IPS DF 6.9 (cell line): ENCODE results near the gene MEX3D.

Source experiments
- DNase-seq: peaks from one replicate; pipeline ENCODE4 v3.0.0-alpha.2; 2013; ENCODE audit warnings: low read depth, low spot score
- H3K27ac ChIP-seq: one replicate; pipeline ENCODE4 v1.5.1; 2013; ENCODE audit warnings: low read length, control low read depth
- H3K27me3 ChIP-seq: 2 replicates; pipeline ENCODE4 v1.6.1; 2013; ENCODE audit warnings: mild to moderate bottlenecking, low read length; ENCODE audit not compliant: control insufficient read depth, insufficient read depth
- H3K36me3 ChIP-seq: 2 replicates; pipeline ENCODE4 v1.6.1; 2013; ENCODE audit warnings: low read length; ENCODE audit not compliant: control insufficient read depth, insufficient read depth
- H3K4me1 ChIP-seq: 2 replicates; pipeline ENCODE4 v1.6.1; 2013; ENCODE audit warnings: low read length; ENCODE audit not compliant: control insufficient read depth, insufficient read depth
- H3K4me3 ChIP-seq: 2 replicates; pipeline ENCODE4 v1.5.1; 2013; ENCODE audit warnings: mild to moderate bottlenecking, low read length
- H3K9me3 ChIP-seq: 2 replicates; pipeline ENCODE4 v1.6.1; 2013; ENCODE audit warnings: low read length, inconsistent platforms; ENCODE audit not compliant: control insufficient read depth, insufficient read depth
- WGBS: extraction: QIAGEN DNeasy Blood & Tissue Kit; methylation state at CpG from one replicate; pipeline ENCODE4 v1.1.7; 2013; ENCODE audit warnings: mixed read lengths, missing lambda C conversion rate; ENCODE audit not compliant: insufficient read length, insufficient coverage; 5-methylcytosine and 5-hydroxymethylcytosine counted together

Gene MEX3D

GRCh38 chr19:1571358-1571757 is 3.2 kb upstream of the MEX3D start:
- no peaks in the 10 kb centered on the region for H3K4me1 ChIP-seq
- no peaks in the 10 kb centered on the region for H3K9me3 ChIP-seq
- peaks cover 5% of the 10 kb centered on the region; the same call in 1 of the 2 replicates for H3K27me3 ChIP-seq
- no peaks in the 10 kb centered on the region; the same call in 1 of the 2 replicates for H3K36me3 ChIP-seq
- no peak overlapping the region for H3K27ac ChIP-seq
- DNase-seq = no peak
- WGBS = no CpG with 5 or more reads among the region's 12 CpGs
- no peak overlapping the region for H3K4me3 ChIP-seq

DNA sequence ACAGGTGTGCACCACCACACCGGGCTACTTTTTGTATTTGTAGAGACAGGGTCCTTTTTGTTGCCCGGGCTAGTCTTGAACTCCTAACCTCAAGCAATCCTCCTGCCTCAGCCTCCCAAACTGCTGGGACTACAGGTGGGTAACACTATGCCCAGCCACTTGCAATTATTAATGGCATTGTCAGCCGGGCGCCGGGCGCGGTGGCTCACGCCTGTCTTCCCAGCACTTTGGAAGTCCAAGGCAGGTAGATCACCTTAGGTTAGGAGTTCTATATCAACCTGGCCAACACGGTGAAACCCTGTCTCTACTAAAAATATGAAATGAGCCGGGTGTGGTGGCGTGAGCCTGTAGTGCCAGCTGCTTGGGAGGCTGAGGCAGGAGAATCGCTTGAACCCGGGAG is 2.7 kb upstream of the MEX3D start:
- no CpG with 5 or more reads among the region's 13 CpGs for WGBS
- Histone ChIP-seq H3K4me3 (no peak overlapping the region), H3K27me3 (peaks cover 5% of the 10 kb centered on the region; the same call in 1 of the 2 replicates), H3K9me3 (no peaks in the 10 kb centered on the region), H3K36me3 (no peaks in the 10 kb centered on the region), H3K27ac (no peak overlapping the region), H3K4me1 (peaks cover under 1% of the 10 kb centered on the region)
- DNase-seq = no peak

DNA sequence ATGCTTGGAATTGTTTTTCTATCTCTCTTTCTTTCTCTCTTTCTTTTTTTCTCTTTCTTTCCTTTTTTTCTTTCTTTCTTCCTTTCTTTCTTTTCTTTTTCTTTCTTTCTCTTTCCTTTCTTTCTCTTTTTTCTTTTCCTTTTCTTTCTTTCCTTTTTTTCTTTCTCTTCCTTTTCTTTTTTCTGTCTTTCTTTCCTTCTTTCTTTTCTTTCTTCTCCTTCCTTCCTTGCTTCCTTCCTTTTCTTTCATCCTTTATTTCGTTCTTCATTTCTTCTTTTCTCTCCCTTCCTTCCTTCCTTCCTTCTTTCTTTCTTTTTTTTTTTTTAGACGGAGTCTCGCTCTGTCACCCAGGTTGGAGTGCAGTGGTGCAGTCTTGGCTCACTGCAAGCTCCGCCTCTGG is 1.9 kb upstream of the MEX3D start:
- H3K36me3 ChIP-seq = no peaks in the 10 kb centered on the region
- WGBS = 100% methylated on average over 1 of the region's 4 CpGs
- H3K9me3 ChIP-seq = no peaks in the 10 kb centered on the region
- no peak overlapping the region for H3K4me3 ChIP-seq
- no peak overlapping the region for H3K27ac ChIP-seq
- peaks cover 5% of the 10 kb centered on the region; the same call in 1 of the 2 replicates for H3K27me3 ChIP-seq
- H3K4me1 ChIP-seq = peaks cover 4% of the 10 kb centered on the region
- no peak for DNase-seq

DNA sequence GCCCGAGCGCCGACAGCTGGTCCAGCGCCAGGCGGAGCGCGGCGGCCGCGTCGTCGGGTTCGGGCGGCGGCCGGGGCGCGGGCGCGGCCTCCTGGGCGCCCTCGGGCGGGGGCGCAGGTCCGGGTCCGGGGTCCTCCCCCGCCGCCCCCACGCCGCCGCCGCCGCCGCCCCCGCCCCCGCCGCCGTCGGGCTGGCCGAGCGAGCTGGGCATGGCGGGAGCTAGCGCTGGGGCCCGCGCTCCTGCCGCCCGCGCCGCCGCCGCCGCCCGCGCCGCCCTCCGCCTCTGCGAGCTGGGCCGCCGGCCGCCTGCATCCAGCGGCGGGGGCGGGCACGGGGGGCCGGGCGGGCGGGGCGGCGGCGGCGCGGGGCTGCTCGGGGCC is 287 bp downstream of the MEX3D start:
- peaks cover 5% of the 10 kb centered on the region; the same call in 1 of the 2 replicates for H3K27me3 ChIP-seq
- H3K4me3 ChIP-seq = peak overlapping the region; percentile 96; the same call in 1 of the 2 replicates
- no peaks in the 10 kb centered on the region for H3K9me3 ChIP-seq
- H3K36me3 ChIP-seq = no peaks in the 10 kb centered on the region
- WGBS = no CpG with 5 or more reads among the region's 73 CpGs
- DNase-seq = no peak
- H3K4me1 ChIP-seq = peaks cover 4% of the 10 kb centered on the region
- no peak overlapping the region for H3K27ac ChIP-seq

- Histone ChIP-seq H3K36me3 (no peaks in the 10 kb centered on the region), H3K9me3 (no peaks in the 10 kb centered on the region), H3K4me3 (peak overlapping the region; percentile 96), H3K27ac (no peak overlapping the region), H3K4me1 (peaks cover 4% of the 10 kb centered on the region), H3K27me3 (peaks cover 5% of the 10 kb centered on the region; the same call in 1 of the 2 replicates)
- no CpG with 5 or more reads among the region's 108 CpGs for WGBS
- DNase-seq = no peak
Observed at GRCh38 chr19:1567116-1567847, 843 bp downstream of the MEX3D start.

DNA sequence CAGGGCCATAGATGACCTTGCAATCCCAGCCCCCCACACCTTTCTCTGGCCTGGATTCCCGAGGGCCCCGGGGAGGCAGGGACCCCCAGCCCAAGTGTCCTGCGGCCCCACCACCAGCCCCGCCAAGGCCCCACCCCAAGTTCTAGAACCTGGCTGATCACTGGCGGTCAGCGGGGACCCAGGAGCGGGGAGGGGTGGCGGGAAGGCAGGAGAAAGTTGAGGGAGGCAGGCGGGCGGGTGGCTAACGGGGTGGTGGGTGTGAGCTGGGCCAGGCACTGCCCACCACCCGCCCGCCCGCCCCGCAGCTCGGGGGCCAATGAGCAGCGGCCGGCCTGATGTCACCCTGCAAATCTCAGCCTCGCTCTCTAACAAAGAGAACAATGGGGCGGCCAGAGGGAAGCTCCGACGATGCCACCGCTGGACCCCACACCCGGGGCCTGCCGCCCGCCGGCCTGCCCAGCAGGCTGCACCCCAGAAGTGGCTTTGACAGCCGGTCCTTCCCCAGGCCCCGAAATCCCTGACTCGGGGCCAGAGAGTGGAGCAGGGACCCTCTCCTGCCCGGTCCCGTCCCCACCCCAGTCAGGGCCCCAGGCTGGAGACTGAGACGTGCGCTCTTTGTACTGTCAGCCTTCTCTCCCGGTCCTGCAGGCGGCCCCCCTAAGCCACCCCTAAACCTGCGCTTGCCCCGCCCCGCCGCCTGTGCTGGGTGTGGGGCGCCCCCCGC is 1.6 kb downstream of the MEX3D start:
- Histone ChIP-seq H3K27me3 (peaks cover 5% of the 10 kb centered on the region; the same call in 1 of the 2 replicates), H3K4me1 (peaks cover 4% of the 10 kb centered on the region), H3K36me3 (no peaks in the 10 kb centered on the region), H3K4me3 (peak overlapping the region; percentile 96), H3K27ac (no peak overlapping the region), H3K9me3 (no peaks in the 10 kb centered on the region)
- DNase-seq = no peak
- WGBS = no CpG with 5 or more reads among the region's 42 CpGs

GRCh38 chr19:1563251-1563650 is 4.9 kb downstream of the MEX3D start:
- no peak overlapping the region for H3K4me3 ChIP-seq
- no peaks in the 10 kb centered on the region for H3K9me3 ChIP-seq
- peaks cover 4% of the 10 kb centered on the region for H3K4me1 ChIP-seq
- no CpG with 5 or more reads among the region's 6 CpGs for WGBS
- no peak overlapping the region for H3K27ac ChIP-seq
- H3K36me3 ChIP-seq = peaks cover 8% of the 10 kb centered on the region
- no peaks in the 10 kb centered on the region for H3K27me3 ChIP-seq
- no peak for DNase-seq

DNA sequence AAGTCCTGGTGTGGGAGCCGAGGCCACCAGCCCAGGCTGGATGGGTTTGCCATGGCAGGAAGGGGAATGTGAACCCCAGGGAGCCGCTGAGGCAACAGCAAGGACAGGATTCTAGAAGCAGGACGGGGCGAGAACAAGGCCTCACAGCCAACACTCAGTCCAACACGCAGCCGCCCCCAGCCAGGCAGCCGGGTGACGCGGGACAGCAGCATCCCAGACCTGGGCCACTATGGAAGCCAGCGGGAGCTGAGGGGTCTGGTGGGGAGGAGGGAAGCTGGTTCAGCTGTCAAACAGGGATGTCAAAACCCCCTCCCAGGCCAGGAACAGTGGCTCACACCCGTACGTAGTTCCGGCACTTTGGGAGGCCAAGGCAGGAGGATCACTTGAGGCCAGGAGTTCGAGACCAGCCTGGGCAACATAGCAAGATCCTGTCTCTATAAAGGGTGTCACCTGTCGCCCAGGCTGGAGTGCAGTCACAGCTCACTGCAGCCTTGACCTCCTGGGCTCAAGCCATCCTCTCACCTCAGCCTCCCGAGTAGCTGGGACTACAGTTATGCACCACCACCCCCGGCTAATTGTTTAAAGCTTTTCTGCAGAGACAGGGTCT is 6.8 kb downstream of the MEX3D start:
- Histone ChIP-seq H3K9me3 (no peaks in the 10 kb centered on the region), H3K27me3 (no peaks in the 10 kb centered on the region), H3K4me3 (no peak overlapping the region), H3K36me3 (peaks cover 10% of the 10 kb centered on the region), H3K4me1 (peaks cover 4% of the 10 kb centered on the region), H3K27ac (no peak overlapping the region)
- no CpG with 5 or more reads among the region's 17 CpGs for WGBS
- no peak for DNase-seq

- DNase-seq = no peak
- WGBS = no CpG with 5 or more reads among the region's 25 CpGs
- Histone ChIP-seq H3K27ac (no peak overlapping the region), H3K36me3 (peaks cover 19% of the 10 kb centered on the region), H3K4me1 (no peaks in the 10 kb centered on the region), H3K27me3 (no peaks in the 10 kb centered on the region), H3K9me3 (no peaks in the 10 kb centered on the region), H3K4me3 (no peak overlapping the region)
Observed at GRCh38 chr19:1560286-1560882, 7.7 kb downstream of the MEX3D start.

DNA sequence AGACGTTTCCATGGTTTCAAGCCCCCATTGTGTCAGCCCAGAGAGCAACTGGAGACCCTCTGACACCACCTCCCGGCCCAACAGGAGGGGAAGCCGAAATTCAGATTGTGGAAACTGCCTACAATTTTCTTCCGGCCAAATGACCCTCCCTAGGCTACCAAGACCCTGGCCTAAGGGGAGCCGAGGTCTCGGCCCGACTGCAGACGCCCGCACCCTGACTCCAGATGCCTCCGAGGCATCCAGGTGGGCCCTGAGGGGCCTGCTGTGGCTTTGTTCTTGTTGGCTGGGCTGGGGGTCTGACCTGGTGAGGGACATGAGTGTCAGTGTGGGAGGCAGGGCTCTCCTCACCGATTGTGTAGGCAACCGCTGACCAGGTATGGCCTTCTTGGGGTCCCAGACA is 9.6 kb downstream of the MEX3D start:
- DNase-seq = no peak
- Histone ChIP-seq H3K36me3 (peaks cover 19% of the 10 kb centered on the region), H3K4me1 (no peaks in the 10 kb centered on the region), H3K27me3 (no peaks in the 10 kb centered on the region), H3K9me3 (no peaks in the 10 kb centered on the region), H3K4me3 (no peak overlapping the region), H3K27ac (no peak overlapping the region)
- WGBS = no CpG with 5 or more reads among the region's 12 CpGs
